Heart left ventricle (tissue), 16 donors: ENCODE measurements around the gene PDE3A. TPM values are rescaled to one million over a fixed set of nuclear protein-coding genes. Genes with fewer than 3 reads are reported as not detected.
A peak's percentile ranks its signal among the peaks of the same experiment; 100 is the strongest.
"Not testable (repeated sequence)": the region's sequence is repeated elsewhere in the genome, so short reads cannot be mapped to it uniquely, and the experiment has no call there.

Source experiments
- ATAC-seq, 4 donors: fragments of 200-7000 bp; cut with Tn5 transposase; one replicate each; pipeline ENCODE4 v1.9.1; 2020 to 2022; ENCODE audit warnings: moderate library complexity in 4 of 4, mild to moderate bottlenecking in 3 of 4, moderate number of reproducible peaks in 1 of 4
- DNase-seq, 5 donors: peaks; one replicate each; pipeline ENCODE4 v3.0.0-alpha.2; 2020
- H3K27ac ChIP-seq, 12 donors: fragments of 200-600 bp; sonication (generic) in 4 of 12; one replicate each; pipeline versions ENCODE4 v1.5.0 to v1.8.0; 2016 to 2022; ENCODE audit warnings: mild to moderate bottlenecking in 2 of 12
- H3K27me3 ChIP-seq, 9 donors: fragments of 200-600 bp; sonication (generic) in 2 of 9; one replicate each; pipeline versions ENCODE4 v1.5.1 to v1.8.0; 2016 to 2022; ENCODE audit warnings: mild to moderate bottlenecking in 3 of 9
- H3K36me3 ChIP-seq, 9 donors: fragments of 200-600 bp; sonication (generic) in 2 of 9; one replicate each; pipeline versions ENCODE4 v1.5.0 to v1.8.0; 2018 to 2022; ENCODE audit warnings: mild to moderate bottlenecking in 2 of 9
- H3K4me1 ChIP-seq, 12 donors: fragments of 200-600 bp; sonication (generic) in 4 of 12; one replicate each; pipeline versions ENCODE4 v1.5.0 to v1.8.0; 2016 to 2022; ENCODE audit warnings: mild to moderate bottlenecking in 3 of 12
- H3K4me3 ChIP-seq, 12 donors: fragments of 200-600 bp; sonication (generic) in 4 of 12; one replicate each; pipeline versions ENCODE4 v1.5.0 to v1.8.0; 2017 to 2022; ENCODE audit warnings: mild to moderate bottlenecking in 9 of 12, moderate library complexity in 4 of 12
- H3K9me3 ChIP-seq, 12 donors: fragments of 200-600 bp; sonication (generic) in 4 of 12; one replicate each; pipeline versions ENCODE4 v1.5.0 to v1.8.0; 2016 to 2022; ENCODE audit warnings: mild to moderate bottlenecking in 1 of 12
- CTCF ChIP-seq, 12 donors: fragments of 200-600 bp; sonication (generic) in 4 of 12; IDR thresholded peaks; one replicate each; pipeline versions ENCODE4 v1.5.0 to v1.8.0; 2018 to 2022; ENCODE audit warnings: antibody characterized with exemption in 12 of 12, mild to moderate bottlenecking in 5 of 12
- POLR2A ChIP-seq, 2 donors: fragments of 450-650 bp; IDR thresholded peaks; one replicate each; pipeline ENCODE4 v1.6.1; 2017; ENCODE audit warnings: antibody characterized with exemption in 2 of 2, mild to moderate bottlenecking in 2 of 2, moderate library complexity in 2 of 2
- WGBS, 4 donors: extraction: QIAGEN DNeasy Blood & Tissue Kit in 2 of 4; methylation state at CpG; one replicate each; pipeline versions ENCODE4 v1.1.5 to v1.1.7; 2013 to 2018; 5-methylcytosine and 5-hydroxymethylcytosine counted together
- intact Hi-C, 10 donors: fragments of 100-400 bp; cut with DNase I; formaldehyde crosslinking; loops; one replicate each; pipeline versions ENCODE4 v1.11.1 to v1.14.2; 2022
- polyA plus RNA-seq, 2 donors: library from polyadenylated mRNA; stranded (reverse); fragments of 200-250 nt; gene quantifications; one replicate each; pipeline ENCODE4 v1.2.3, GENCODE V29; 2013
- total RNA-seq, 9 donors: library from RNA; depleted of rRNA in 2 of 9; stranded (reverse); fragments of >200 nt in 2 of 9; fragmentation: NEBNext Ultra II Directional in 3 of 9; extraction: Animal tissue kit (Norgen Biotek cat#: 25700) in 3 of 9; gene quantifications; one replicate each; pipeline versions ENCODE4 v1.1.0 to v1.2.4, GENCODE V29; 2016 to 2023
- donor health status: ischemic (EF 13 %, LVEDD 7.1; RV severe dilation, severe dysfunction).
- donor health status: healthy with polysubstance abuse.
- donor health status: DM: no; HTN: yes; CAD: no.
- donor health status: DM: no; HTN: no; CAD: no.
- donor health status: ischemic (EF 25% LVEDD 6.9; RV normal size, moderate dysfunction).
- donor health status: ischemic (EF 25% LVEDD 5.7; RV mildly dilated, moderate dysfunction).
- donor health status: healthy.
- donor health status: DM: yes; HTN: yes; CAD: no.
- donor health status: ischemic (EF 35%, LVEDD 5.7; RV mildly dilated, moderate dysfunction).
- donor health status: nonischemic (EF 11% LVEDD 7.7; RV severe dilation, severe dysfunction).
- donor health status: DM: yes; HTN: yes; CAD: no.
- donor health status: PGD.
- donor health status: ischemic (EF 29% LVEDD 5.4; RV normal size, mild dysfunction).
- donor health status: nonischemic (EF 23%, LVEDD 6.1; RV moderate dilation, normal function).

PDE3A gene
- total and polyA plus RNA-seq, 11 donors = 44.5 to 295 (median 183) TPM

GRCh38 chr12:20546267-20546666 is 177.9 kb downstream of the PDE3A start:
- H3K4me1 ChIP-seq = peaks cover 0 to 69% (median 20%) of the 10 kb centered on the region in 12 donors
- no peak for TF ChIP-seq CTCF (IDR thresholded peaks at IDR 0.05)
- no peak for TF ChIP-seq POLR2A (IDR thresholded peaks at IDR 0.05)
- no peaks in the 10 kb centered on the region for H3K27me3 ChIP-seq
- ATAC-seq (peak in 2 of 4 donors; percentile 30 to 62), DNase-seq (no peak)
- intact Hi-C loops = loop anchor here in 2 of 10 donors (10.0 kb wide), 2 partner anchors 71 to 81 kb away; no protein-coding TSS in a partner anchor
- H3K27ac ChIP-seq = peak overlapping the region in 1 of 12 donors; percentile 52
- H3K9me3 ChIP-seq = no peaks in the 10 kb centered on the region
- H3K4me3 ChIP-seq = no peak overlapping the region
- no peaks in the 10 kb centered on the region for H3K36me3 ChIP-seq
- 47 to 53% (median 49%) methylated on average over 4 of the region's 4 CpGs for WGBS, 4 donors

GRCh38 chr12:20547816-20548575 is 179.7 kb downstream of the PDE3A start:
- peak in 2 of 4 donors; percentile 37 to 38 for ATAC-seq
- Histone ChIP-seq H3K27me3 (no peaks in the 10 kb centered on the region), H3K9me3 (no peaks in the 10 kb centered on the region), H3K36me3 (no peaks in the 10 kb centered on the region), H3K4me3 (peak overlapping the region in 1 of 12 donors; percentile 6), H3K4me1 (peaks cover 0 to 62% (median 20%) of the 10 kb centered on the region in 12 donors), H3K27ac (peak overlapping the region in 9 of 12 donors; percentile 4 to 69 (median 59))
- peak in 1 of 5 donors; percentile 29 for DNase-seq
- 7 to 20% (median 11%) methylated on average over 2 of the region's 2 CpGs for WGBS, 4 donors
- TF ChIP-seq CTCF (IDR thresholded peaks at IDR 0.05) (no peak), POLR2A (IDR thresholded peaks at IDR 0.05) (no peak)
- intact Hi-C loops = loop anchor here in 2 of 10 donors (10.0 kb wide), 2 partner anchors 73 to 83 kb away; no protein-coding TSS in a partner anchor

GRCh38 chr12:20548611-20549010 is 180.3 kb downstream of the PDE3A start:
- Histone ChIP-seq H3K27me3 (no peaks in the 10 kb centered on the region), H3K27ac (peak overlapping the region in 9 of 12 donors; percentile 4 to 69 (median 59)), H3K4me3 (no peak overlapping the region), H3K4me1 (peaks cover 0 to 62% (median 20%) of the 10 kb centered on the region in 12 donors), H3K36me3 (no peaks in the 10 kb centered on the region), H3K9me3 (no peaks in the 10 kb centered on the region)
- TF ChIP-seq POLR2A (IDR thresholded peaks at IDR 0.05) (no peak), CTCF (IDR thresholded peaks at IDR 0.05) (no peak)
- no peak for DNase-seq
- whole genome bisulfite sequencing, 4 donors = 13 to 20% (median 14%) methylated on average over 1 of the region's 1 CpG
- intact Hi-C loops = loop anchor here in 2 of 10 donors (10.0 kb wide), 2 partner anchors 74 to 84 kb away; no protein-coding TSS in a partner anchor
- no peak for ATAC-seq

- peaks cover 0 to 62% (median 20%) of the 10 kb centered on the region in 12 donors for H3K4me1 ChIP-seq
- H3K9me3 ChIP-seq = no peaks in the 10 kb centered on the region
- 13 to 36% (median 25%) methylated on average over 2 of the region's 2 CpGs for WGBS, 4 donors
- no peak overlapping the region for H3K4me3 ChIP-seq
- H3K36me3 ChIP-seq = no peaks in the 10 kb centered on the region
- H3K27me3 ChIP-seq = no peaks in the 10 kb centered on the region
- ATAC-seq = peak; percentile 43 to 69 (median 56)
- DNase-seq = peak in 3 of 5 donors; percentile 29 to 32 (median 31)
- TF ChIP-seq POLR2A (IDR thresholded peaks at IDR 0.05) = no peak
- peak in 11 of 12 donors; percentile 36 to 73 (median 58) for TF ChIP-seq CTCF (IDR thresholded peaks at IDR 0.05)
- peak overlapping the region in 8 of 12 donors; percentile 10 to 69 (median 60) for H3K27ac ChIP-seq
- intact Hi-C loops = loop anchor here in 2 of 10 donors (10.0 kb wide), 2 partner anchors 74 to 84 kb away; no protein-coding TSS in a partner anchor
Observed at GRCh38 chr12:20549108-20549719, 180.9 kb downstream of the PDE3A start.

GRCh38 chr12:20551742-20552442 is 183.6 kb downstream of the PDE3A start:
- H3K36me3 ChIP-seq, H3K27me3 ChIP-seq, H3K27ac ChIP-seq, intact Hi-C loops, H3K9me3 ChIP-seq, H3K4me3 ChIP-seq: not testable (repeated sequence)
- peaks cover 0 to 45% (median 20%) of the 10 kb centered on the region in 12 donors for H3K4me1 ChIP-seq
- DNase-seq (peak in 2 of 5 donors; percentile 22 to 28), ATAC-seq (peak in 3 of 4 donors; percentile 17 to 59 (median 19))
- 93 to 98% (median 97%) methylated on average over 37 to 48 of the region's 48 CpGs for WGBS, 4 donors

GRCh38 chr12:20552586-20552985 is 184.2 kb downstream of the PDE3A start:
- H3K4me3 ChIP-seq, H3K27me3 ChIP-seq, H3K27ac ChIP-seq, H3K9me3 ChIP-seq, intact Hi-C loops, H3K36me3 ChIP-seq: not testable (repeated sequence)
- H3K4me1 ChIP-seq = peaks cover 0 to 43% (median 21%) of the 10 kb centered on the region in 12 donors
- DNase-seq (peak in 1 of 5 donors; percentile 25), ATAC-seq (peak; percentile 31 to 52 (median 49))
- 81 to 93% (median 87%) methylated on average over 17 to 23 of the region's 23 CpGs for WGBS, 4 donors
